NB4 (cell line): ENCODE measurements around the gene BPIFA1.

Source experiments
- DNase-seq: peaks from one replicate; pipeline ENCODE4 v3.0.0; 2010; ENCODE audit warnings: low read depth
- H3K4me3 ChIP-seq: one replicate; pipeline ENCODE4 v1.5.1; 2011; ENCODE audit warnings: mild to moderate bottlenecking, low read depth, low read length, moderate library complexity
- CTCF ChIP-seq: IDR thresholded peaks from one replicate; pipeline ENCODE4 v1.5.1; 2012; ENCODE audit warnings: low read depth, low read length
- MAX ChIP-seq: IDR thresholded peaks from 2 replicates; pipeline ENCODE4 v1.6.1; 2011; ENCODE audit warnings: low read depth, low read length
- MYC ChIP-seq: IDR thresholded peaks from 2 replicates; pipeline ENCODE4 v1.6.1; 2011; ENCODE audit warnings: low read depth, low read length
- POLR2A ChIP-seq: IDR thresholded peaks from 2 replicates; pipeline ENCODE4 v1.6.1; 2011; ENCODE audit warnings: mild to moderate bottlenecking; ENCODE audit not compliant: insufficient read length; ENCODE audit errors: extremely low read depth

Gene BPIFA1

GRCh38 chr20:33291830-33292355, 56.1 kb downstream of the BPIFA1 start:
- H3K4me3 ChIP-seq, result no peak overlapping the region
- DNase-seq, result peak; percentile 52
- TF ChIP-seq MAX (no peak), POLR2A (no peak), CTCF (peak; percentile 100), MYC (no peak)
